ENCODE data around the gene LRG1.
"Not testable (repeated sequence)": the region's sequence is repeated elsewhere in the genome, so short reads cannot be mapped to it uniquely, and the experiment has no call there.

Gene LRG1

GRCh38 chr19:4550018-4550417 is 10.2 kb upstream of the LRG1 start:
- no peak for DNase-seq

DNA sequence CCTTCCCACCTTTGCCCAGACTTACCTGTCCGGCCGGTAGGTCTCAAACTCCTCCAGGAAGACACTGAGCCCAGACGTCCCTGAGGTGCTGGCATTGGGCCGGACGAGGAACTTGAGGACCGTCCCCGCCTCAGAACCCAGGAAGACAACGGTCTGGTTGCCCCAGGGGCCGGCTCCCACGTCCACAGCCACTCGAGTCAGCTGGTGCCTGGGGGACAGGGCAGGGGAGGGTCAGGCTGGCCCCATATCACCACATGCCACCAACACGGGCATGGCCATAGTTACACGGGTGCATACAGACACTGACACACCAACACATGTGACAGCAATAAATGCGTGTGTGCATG is 8.4 kb upstream of the LRG1 start:
- no peak for DNase-seq

GRCh38 chr19:4547303-4548237 is 7.7 kb upstream of the LRG1 start:
- no peak for DNase-seq

DNA sequence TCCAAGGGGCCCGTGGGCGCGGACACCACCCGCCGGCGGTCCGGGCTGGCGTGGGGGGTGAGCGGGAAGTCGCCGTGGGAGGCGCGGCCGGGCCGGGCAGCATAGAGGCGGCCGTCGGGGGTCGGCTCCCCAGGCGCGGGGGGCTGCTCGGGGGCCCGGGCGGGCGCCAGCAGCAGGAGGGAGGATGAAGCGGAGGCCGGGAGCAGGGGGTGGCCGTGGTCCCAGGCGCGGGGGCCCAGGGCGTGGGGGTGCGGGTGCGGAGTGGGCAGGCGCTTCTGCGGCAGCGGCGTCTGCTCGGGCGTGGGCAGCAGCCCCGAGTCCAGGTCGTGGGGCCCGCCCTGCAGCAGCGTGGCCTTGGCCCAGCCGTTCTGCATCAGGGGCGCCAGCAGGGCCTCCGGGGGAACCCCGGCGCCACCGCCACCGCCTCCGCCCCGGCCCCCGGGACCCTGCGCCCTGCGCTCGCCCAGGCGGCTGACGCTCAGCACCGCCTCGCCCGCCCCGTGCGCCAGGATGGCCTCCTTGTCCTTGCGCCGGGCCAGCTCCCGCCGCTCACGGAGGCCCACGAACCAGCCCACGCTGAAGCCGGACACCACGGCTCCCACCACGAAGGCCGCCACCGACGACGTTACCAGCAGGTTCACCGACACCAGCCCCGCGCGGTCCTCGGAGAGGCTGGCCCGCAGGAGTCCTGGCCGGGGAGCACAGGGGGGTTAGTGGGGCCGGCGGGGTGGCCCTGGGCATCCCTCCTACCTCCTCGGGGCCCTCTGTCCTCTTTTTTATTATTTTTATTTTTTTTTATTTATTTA is 4.2 kb upstream of the LRG1 start:
- DNase-seq, result no peak

- no peak for DNase-seq
Observed at GRCh38 chr19:4542896-4543841, 3.3 kb upstream of the LRG1 start.

- not testable (repeated sequence) for DNase-seq
Observed at GRCh38 chr19:4541806-4542145, 1.9 kb upstream of the LRG1 start.

- DNase-seq, result no peak
Observed at GRCh38 chr19:4541114-4541805, 1.4 kb upstream of the LRG1 start.

DNA sequence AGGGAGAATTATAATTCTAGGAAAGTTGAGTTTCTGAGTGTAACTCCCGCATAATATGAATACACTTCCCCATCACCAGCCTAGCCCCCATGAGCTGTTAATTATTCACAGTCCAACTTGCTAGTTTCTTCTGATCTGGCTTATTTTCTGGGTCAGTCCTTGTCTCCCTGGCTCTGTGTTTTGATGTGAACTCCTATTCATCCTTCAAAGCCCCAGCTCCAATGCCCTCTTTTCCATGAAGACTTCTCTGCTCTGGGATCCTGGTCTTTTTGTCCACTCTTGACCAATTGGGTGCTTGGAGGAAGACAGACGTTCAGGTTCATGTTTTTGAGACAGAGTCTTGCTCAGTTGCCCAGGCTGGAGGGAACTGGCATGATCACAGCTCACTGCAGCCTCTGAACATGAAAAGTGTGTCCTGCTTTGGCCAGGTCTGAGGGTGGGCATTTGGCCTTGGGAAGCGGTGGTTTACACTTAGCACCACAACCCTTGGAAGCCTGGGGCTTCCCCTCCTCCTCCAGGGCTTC is 605 bp downstream of the LRG1 start:
- no peak for DNase-seq

DNA sequence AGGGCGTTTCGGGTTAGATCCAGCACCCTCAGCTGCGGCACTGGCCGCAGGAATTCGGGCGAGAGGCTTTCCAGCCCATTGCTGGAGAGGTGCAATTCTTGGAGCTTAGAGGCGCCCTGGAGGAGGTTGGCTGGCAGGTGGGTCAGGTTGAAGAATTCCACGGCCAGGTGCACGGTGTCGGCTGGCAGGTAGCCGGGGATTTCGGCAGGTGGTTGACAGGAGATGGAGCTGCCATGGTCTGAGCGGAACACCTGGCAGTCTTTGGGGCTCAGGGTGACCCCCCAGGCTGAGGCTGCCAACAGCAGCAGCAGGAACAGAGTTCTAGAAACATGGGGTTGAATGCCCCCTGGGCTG is 1.3 kb downstream of the LRG1 start:
- no peak for DNase-seq

- DNase-seq, result no peak
Observed at GRCh38 chr19:4537953-4538600, 1.8 kb downstream of the LRG1 start.

DNA sequence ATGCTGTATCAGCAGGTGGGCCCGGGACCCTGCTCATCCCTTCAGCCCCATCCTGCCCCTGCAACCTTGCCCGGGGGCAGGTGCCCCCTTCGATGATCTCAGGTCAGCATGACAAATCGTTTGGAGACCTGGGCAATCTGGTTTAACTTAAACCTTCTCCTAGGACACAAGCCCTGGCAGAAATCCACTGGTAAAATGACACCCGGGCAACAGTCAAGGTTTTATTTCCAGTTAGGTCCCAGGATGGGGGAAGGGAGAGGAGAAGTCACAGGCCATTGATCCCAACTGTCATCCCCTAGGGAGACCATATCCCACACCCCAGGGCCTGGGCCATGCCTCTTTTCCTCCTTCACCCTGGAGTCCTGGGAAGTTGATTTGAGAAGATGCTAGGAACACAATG is 3.0 kb downstream of the LRG1 start:
- no peak for DNase-seq

DNA sequence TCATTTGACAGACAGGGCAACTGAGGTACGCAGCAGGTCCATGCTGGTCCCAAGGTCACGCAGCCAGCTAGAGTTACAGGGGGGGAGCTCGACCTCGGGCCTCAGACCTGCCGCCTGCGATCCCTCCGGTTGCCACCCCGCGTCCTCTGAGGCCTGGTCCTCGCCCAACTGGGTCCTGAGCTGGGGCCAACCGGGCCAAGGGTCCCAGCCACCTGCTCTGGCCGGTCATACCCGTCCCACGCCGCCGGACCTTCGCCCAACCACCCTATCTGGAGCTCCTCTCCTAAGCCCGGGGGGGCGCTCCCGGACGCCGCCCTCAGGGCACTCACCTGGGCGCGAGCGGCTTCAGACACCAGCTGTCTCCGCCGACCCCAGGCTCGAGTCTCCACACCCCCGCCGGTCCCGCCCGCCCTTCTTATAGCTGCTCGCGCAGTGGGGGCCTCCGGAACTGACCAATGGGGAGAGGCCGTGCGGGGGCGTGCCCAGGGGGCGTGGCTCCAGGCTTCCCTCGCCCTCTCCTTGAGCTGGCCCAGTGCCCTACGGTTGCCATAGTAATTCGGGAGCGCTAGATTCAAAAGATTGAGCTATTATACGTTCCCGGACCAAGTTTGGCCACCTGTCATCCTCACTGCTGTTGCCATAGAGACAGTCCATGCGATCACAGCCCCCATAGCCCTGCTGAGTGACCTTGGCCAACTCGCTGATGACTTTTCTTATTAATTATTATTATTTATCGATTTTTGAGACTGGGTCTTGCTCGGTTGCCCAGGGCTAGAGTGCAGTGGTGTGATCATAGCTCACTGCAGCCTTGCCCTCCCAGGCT is 4.8 kb downstream of the LRG1 start, which contains the start of gene PLIN5:
Gene PLIN5, minus strand, starts transcription at position 389 of the 823 bp plus-strand sequence. CDS start 1,150 bp downstream, outside the sequence.
- DNase-seq, result no peak

DNA sequence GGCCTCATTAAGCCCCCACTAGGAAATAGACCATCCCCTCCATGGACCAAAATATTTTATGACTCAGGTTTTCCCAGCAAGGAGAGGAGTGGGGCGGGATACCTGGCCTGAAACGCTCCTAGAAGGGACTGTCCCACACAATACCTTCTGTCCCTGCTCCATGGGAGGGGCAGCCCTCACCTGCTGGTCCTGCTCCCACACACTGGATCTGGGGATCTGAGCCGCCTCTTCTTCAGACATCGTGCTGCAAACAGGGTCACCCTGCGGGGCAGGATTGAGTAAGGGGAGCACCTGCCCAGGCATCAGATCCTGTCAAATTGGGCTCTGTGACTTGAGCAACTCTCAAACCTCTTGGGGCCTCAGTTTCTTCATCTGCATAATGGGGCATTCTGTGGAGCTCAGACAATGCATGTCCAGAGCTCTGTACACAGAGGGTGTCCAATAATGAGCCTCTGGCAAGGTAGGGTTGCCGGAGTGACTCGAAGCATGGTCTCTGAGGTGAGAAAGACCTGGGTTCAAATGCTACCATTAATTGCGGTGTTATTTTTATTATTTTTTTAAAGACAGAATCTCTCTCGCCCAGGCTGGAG is 5.9 kb downstream of the LRG1 start:
- no peak for DNase-seq

DNA sequence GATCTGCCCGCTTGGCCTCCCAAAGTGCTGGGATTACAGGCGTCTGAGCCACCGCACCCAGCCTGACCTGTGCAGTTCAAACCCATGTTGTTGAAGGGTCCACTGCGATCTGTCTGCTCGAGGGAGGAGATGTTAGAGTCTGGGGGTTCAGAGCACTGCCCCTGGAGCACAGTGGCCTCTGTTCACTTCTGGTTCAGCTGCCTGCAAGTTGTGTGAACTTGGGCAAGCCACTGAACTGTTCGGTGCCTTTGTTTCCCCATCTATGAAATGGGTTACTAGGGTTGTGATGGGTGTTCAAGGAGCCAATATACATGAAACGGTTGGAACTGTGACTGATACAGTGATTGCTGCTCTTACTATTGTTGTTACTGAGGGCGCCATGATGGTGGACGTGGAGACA is 6.5 kb downstream of the LRG1 start:
- DNase-seq, result no peak

DNA sequence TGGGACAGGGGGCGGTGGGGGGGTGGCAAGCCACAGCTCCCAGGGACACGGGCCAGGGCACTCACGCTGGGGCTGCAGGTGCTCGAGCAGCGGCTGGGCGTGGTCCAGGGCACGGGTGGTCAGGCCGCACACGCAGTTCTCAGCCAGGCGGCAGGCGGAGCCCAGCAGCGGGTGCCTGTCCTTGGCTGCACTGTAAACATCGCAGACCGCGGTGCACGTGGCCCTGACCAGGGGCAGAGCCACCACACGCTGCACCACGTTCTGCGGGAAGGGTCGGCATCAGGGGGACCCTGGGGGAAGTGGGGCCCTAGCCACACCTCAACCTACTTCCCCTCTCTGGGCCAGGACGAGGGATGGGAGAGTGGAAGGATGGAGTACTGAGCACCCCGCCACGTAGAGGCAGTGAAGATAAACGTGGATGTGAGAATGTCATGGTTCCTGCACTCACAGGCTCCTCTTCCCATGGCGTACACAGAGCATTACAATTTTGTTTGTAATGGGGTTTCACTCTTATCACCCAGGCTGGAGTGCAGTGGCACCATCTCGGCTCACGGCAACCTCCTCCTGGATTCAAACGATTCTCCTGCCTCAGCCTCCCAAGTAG is 8.2 kb downstream of the LRG1 start:
- no peak for DNase-seq

GRCh38 chr19:4529924-4530522 is 9.8 kb downstream of the LRG1 start:
- no peak for DNase-seq

- DNase-seq, result no peak
Observed at GRCh38 chr19:4528843-4529242, 11.0 kb downstream of the LRG1 start.

GRCh38 chr19:4527377-4527776 is 12.5 kb downstream of the LRG1 start:
- not testable (repeated sequence) for DNase-seq

GRCh38 chr19:4525563-4526002 is 14.3 kb downstream of the LRG1 start:
- DNase-seq, result no peak

Measured in KG1 (cell line).